Muscle of arm (tissue), 12 donors: ENCODE data around the gene FKBP5. TPM values are rescaled to one million over a fixed set of nuclear protein-coding genes. Genes with fewer than 3 reads are reported as not detected.
"Not testable (repeated sequence)": the region's sequence is repeated elsewhere in the genome, so short reads cannot be mapped to it uniquely, and the experiment has no call there.

Experiments
- DNase-seq: peaks from one replicate; pipeline ENCODE4 v3.0.0-alpha.2; 2013
- polyA plus RNA-seq, 12 donors: library from polyadenylated mRNA; unstranded; fragments of 120-200 nt; gene quantifications; one replicate each; pipeline ENCODE4 v1.2.1, GENCODE V29; 2013; ENCODE audit not compliant: insufficient read length in 12 of 12

Gene FKBP5
- polyA plus RNA-seq, 12 donors = 11.5 to 28.3 (median 19.7) TPM; not detected in 1

- no peak for DNase-seq
These were observed 66.4 kb downstream of the FKBP5 start for GRCh38 chr6:35622283-35622682.

DNA sequence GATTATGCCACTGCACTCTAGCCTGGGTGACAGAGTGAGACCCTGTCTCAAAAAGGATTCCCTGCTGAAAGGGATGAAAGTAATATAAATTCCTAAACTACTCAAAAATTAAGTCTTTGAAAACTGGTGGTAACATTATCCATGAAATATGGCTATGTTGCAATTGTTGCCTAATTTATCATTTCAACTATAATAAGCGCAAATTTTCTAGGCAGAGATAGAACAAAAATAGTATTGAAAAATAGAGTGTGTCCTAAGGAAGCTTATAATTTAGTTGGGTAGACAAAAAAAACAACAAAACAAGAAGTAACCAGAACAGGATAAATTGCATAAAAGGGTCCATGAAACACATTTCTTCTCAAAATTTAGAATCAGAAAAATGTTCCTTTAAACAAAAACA, 68.0 kb downstream of the FKBP5 start:
- DNase-seq = no peak

- DNase-seq = no peak
These were observed 75.0 kb downstream of the FKBP5 start for GRCh38 chr6:35613762-35614161.

DNA sequence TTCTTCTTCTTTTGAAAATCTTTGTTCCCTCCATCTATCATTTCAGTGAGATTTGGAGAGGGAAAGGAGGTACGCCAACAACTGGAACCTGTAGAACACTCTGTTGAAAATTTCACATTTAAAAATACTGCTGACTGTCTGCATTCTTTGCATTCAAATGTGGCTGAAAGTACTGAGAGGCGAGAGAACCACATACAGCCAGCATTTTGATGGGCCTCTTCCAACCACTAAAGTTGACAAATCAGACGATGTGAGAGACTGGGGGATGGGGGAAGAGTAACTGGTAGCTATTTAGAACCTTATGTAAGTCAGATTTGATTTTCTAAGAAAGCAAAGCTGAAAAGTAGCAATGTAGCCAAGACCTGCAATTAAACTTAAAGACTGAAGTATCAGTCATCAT, 77.5 kb downstream of the FKBP5 start:
- no peak for DNase-seq

- DNase-seq = no peak
These were observed 77.9 kb downstream of the FKBP5 start for GRCh38 chr6:35610830-35611229.

DNA sequence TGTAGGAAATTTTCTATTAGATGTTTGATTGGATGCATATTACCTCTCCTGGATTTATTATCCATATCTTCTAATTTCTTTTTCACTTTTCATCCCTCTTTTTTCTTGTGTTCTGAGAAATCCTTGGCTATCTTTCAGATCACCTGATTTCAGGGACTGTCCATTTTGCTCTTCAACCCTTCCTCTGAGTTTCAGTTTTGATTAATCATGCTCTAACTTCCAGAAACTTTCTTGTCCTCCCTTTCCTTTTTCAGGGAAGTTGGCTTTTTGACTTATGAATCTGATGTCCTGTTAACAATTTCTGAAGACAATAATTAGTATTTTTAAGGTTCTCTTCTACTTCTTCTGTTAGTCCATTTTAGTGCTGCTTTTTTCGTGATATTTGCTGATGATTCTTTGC, 79.1 kb downstream of the FKBP5 start:
- DNase-seq = no peak

DNA sequence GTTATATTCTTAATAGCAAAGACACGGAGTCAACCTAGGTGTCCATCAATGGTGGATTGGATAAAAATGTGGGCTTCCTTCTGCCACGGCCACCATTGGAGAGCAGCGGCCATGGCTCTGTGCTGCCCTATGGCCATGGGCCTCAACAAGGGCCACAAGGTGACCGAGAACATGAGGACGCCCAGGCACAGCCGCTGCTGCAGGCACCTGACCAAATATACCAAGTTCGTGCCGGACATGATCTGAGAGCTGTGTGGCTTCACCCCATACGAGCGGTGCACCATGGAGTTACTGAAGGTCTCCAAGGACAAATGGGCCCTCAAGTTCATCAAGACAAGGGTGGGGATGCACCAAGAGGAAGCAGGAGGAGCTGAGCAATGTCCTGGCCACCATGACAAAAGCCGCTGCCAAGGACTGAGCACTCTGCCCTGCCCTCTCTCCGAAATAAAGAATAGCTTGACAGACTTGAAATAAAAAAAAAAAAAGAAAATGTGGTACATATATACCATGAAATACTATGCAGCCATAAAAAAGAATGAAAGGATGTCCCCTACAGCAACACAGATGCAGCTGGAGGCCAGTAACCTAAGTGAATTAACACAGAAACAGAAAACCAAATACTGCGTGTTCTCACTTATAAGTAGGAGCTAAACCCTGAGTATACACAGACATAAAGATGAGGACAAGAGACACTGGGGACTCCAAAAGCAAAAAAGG, 81.0 kb downstream of the FKBP5 start:
- no peak for DNase-seq

DNA sequence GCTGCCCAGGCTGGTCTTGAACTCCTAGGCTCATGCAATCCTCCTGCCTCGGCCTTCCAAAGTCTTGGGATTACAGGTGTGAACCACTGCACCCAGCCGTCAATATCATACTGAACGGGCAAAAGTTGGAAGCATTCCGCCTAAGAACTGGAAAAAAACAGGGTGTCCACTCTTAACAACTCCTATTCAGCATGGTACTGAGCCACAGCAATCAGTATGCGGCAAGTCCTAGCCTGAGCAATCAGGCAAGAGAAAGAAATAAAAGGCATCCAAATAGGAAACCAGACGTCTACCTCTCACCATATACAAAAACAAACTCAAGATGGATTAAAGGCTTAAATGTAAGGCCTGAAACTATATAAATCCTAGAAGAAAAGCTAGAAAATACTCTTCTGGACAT, 83.1 kb downstream of the FKBP5 start:
- no peak for DNase-seq

GRCh38 chr6:35603326-35604202, 85.2 kb downstream of the FKBP5 start:
- no peak for DNase-seq

- DNase-seq = no peak
These were observed 86.4 kb downstream of the FKBP5 start for GRCh38 chr6:35602133-35602946.

GRCh38 chr6:35601331-35602132, 87.2 kb downstream of the FKBP5 start:
- no peak for DNase-seq

GRCh38 chr6:35600659-35601125, 88.0 kb downstream of the FKBP5 start:
- DNase-seq = no peak

DNA sequence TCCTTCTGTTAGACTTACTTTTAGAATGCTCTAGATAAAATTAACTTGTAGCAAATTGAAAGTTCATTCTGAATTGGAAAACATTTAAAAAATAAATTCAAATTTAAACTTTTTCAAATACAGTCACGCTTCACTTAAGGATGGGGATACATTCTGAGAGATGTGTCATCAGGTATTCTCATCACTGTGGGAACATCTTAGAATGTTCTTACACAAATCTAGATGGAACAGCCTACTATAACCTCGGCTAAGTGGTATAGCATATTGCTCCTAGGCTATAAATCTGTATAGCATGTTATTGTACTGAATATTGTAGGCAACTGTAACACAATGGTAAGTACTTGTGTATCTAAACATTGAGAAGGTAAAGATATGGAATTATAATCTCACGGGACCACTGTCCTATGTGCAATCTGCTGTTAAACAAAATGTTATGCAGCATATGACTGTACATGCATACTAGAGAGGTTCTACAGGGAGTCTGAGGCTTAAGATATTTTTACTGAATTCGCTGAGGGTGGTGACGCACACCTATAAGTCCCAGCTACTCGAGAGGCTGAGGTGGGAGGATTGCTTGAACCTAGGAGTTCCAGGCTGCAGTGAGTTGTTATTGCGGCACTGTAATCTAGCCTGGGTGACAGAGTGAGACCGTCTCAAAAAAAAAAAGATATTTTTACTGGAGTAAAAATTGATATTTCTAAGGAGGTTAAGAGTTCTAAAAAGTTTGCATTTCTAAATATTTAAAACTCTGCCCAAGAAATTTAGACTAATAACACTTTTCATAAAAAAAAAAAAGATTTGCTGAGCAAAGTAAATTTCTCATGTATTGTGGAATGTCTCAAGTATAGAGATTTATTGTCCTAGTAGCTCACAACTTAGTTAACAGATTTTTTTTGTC, 88.7 kb downstream of the FKBP5 start:
- DNase-seq = no peak

- DNase-seq = not testable (repeated sequence)
These were observed 90.1 kb downstream of the FKBP5 start for GRCh38 chr6:35598621-35599020.

DNA sequence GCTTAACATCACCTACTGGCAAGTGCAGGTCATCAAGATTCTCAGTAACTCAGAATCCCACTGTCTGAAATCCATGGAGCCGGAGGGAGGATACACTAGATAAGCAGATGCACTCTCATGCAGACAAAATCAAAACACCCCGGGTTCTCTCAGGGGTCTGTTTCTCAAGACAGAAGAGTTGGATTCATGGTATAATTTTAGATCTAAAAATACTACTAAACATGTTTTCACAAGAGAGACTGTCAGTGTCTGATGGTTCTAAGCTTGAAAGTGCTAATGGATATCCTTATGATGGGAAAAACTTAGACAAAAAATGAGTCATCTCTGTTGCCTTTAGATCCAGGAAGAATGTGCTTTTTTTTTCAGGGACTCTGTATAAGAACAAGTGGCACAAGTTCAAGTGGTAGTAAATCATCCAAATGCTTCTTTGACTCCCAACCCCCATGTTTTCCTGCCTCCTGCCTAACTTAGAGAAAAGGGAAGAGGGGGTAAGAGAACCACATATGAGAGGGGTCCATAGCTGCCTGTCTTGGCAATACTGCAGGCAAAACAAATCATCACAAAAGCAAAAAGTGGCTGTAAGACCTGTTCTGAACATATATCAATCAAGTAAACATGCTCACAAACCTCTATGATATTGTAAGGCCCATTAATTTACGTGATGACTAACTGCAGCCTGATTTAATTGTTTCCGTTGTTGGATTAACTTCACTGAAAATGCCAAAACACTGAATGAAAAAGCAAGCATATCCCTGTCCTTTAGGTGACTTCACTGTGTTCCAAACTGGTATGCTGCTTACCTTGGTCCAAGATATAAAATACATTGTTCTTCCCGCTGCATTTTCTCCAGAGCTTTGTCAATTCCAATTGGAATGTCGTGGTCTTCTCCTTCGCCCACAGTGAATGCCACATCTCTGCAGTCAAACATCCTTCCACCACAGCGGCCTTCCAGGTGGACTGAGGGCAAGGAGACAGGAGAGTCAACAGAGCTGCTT, 92.0 kb downstream of the FKBP5 start:
- DNase-seq = no peak

- DNase-seq = no peak
These were observed 94.1 kb downstream of the FKBP5 start for GRCh38 chr6:35594503-35595186.

DNA sequence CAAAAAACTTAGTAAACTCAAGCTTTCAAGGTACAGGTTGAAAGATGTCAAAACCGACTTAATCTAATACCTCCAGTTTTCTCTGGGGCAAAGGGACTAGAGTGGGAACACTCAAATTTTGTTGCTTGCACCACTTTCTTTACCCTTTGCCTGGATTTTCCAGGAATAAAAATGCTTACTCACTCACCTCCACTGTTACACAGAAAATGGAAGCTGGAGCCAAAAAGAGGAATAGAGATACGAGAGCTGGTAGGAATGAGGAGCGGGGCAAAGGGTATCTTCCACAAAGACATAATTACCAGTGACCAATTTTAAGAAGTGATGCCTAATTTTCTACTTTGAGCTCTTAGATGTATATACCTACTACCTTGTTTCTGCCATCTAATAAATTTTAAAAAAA, 96.5 kb downstream of the FKBP5 start:
- DNase-seq = no peak

GRCh38 chr6:35590622-35591066, 98.1 kb downstream of the FKBP5 start:
- peak; percentile 53 for DNase-seq
